Measurements from ENCODE around the gene LGALS8. TPM values are rescaled to one million over a fixed set of nuclear protein-coding genes. Genes with fewer than 3 reads are reported as not detected.
"Not testable (repeated sequence)": the region's sequence is repeated elsewhere in the genome, so short reads cannot be mapped to it uniquely, and the experiment has no call there.

The LGALS8 gene
- total RNA-seq, 2 donors from 2014 or later: 70.1 to 96.9 TPM

DNA sequence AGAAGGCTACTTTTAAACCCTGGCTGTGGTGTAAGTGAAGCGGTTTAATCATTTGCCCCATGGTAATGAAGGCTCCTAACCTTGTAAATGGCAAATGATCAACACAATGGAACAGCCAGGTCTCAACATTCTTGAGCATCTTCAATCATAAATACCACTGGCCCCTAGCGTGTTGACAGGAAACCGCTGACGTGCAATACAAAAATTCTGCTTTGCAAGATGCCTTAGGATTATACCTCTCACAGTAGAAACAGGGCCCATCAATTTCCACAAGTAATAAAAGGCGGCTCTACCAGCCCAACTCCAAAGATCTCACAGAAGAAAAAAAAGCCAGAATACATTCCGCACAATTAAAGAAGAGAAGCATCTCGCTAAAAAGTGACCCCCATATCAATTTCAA lies 32.8 kb downstream of the LGALS8 start:
- Mint-ChIP-seq H3K4me1 (ENCODE audit: low read depth) (no peaks in the 10 kb centered on the region), H3K27me3 (ENCODE audit: low read depth) (no peaks in the 10 kb centered on the region), H3K4me3 (no peak overlapping the region), H3K36me3 (ENCODE audit: insufficient read depth in 2 of 2) (peaks cover 1 to 37% of the 10 kb centered on the region in 2 donors), H3K27ac (no peak overlapping the region), H3K9me3 (no peaks in the 10 kb centered on the region)
- no peak for ATAC-seq (replicated peaks in 1 of 2)
- DNase-seq: no peak

DNA sequence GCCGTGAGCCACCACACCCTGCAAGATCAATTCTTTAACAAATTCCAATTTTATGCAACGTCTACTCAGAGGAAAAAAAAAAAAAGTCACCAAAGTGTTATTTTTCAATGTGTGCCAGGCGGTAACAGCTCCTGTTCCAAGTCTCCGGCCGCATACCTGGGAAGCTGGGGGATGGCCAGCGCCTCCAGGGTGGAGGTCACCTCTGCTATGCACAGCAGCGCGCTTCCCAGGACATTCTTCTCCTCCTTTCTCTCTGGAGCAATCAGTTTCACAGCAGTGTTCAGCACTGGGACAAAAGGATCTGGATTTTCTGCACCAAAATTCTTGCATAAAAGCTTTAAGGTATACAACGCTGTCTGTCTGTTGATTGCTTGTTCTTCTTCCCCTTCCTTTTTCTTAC lies 34.3 kb downstream of the LGALS8 start:
- H3K36me3 Mint-ChIP-seq (ENCODE audit: insufficient read depth in 2 of 2): peaks cover 1 to 40% of the 10 kb centered on the region in 2 donors
- ATAC-seq (replicated peaks in 1 of 2) (no peak), DNase-seq (no peak)
- no peaks in the 10 kb centered on the region for H3K27me3 Mint-ChIP-seq (ENCODE audit: low read depth)
- H3K9me3 Mint-ChIP-seq: no peaks in the 10 kb centered on the region
- H3K4me3 Mint-ChIP-seq: no peak overlapping the region
- no peaks in the 10 kb centered on the region for H3K4me1 Mint-ChIP-seq (ENCODE audit: low read depth)
- no peak overlapping the region for H3K27ac Mint-ChIP-seq

DNA sequence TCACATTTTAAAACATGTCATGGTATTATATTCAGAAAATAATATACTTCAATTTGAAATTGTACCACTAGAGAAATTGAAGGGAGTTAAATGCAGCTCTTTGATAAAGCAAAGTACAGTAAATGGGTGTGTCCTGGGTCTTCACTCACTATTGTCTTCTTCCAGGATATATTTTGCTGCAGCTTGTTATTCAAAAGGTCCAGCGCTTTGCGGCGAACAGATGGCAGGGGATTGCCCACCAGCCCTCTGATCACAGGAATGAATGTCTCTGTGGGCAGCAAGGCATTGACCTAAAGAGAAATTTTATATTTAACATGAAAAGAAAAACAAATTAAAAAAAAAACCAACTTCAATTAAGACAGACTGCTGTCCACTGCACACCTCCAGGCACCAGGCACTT lies 35.1 kb downstream of the LGALS8 start:
- H3K9me3 Mint-ChIP-seq: no peaks in the 10 kb centered on the region
- DNase-seq: no peak
- no peak overlapping the region for H3K27ac Mint-ChIP-seq
- no peak overlapping the region for H3K4me3 Mint-ChIP-seq
- no peaks in the 10 kb centered on the region for H3K4me1 Mint-ChIP-seq (ENCODE audit: low read depth)
- no peaks in the 10 kb centered on the region for H3K27me3 Mint-ChIP-seq (ENCODE audit: low read depth)
- H3K36me3 Mint-ChIP-seq (ENCODE audit: insufficient read depth in 2 of 2): peaks cover 1 to 41% of the 10 kb centered on the region in 2 donors
- no peak for ATAC-seq (replicated peaks in 1 of 2)

DNA sequence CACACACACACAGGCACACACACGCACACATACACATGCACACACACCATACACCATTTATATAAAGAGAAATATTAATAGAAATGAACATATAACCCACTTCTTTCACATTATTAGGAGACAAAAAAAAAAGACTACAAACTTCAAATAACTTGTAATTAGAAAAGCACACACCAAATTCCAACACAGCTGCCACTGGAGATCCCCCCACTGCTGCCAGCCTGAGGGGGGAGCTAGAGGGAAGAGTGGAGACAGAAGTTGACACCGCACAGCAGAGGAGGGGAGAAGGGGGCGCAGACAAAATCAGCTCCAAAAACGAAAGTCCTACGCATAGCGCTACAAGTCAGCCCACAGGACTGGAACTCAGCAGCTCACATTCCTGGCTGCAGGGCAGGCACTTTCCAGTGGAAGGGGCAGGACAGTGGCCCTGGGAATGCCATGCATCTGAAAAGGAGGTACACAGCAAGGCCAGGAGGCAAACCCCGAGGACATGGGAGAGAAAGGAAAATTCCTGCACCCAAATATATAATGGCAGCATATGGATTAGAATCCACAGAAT lies 36.5 kb downstream of the LGALS8 start:
- no peaks in the 10 kb centered on the region for H3K4me1 Mint-ChIP-seq (ENCODE audit: low read depth)
- DNase-seq (no peak), ATAC-seq (replicated peaks in 1 of 2) (no peak)
- no peaks in the 10 kb centered on the region for H3K9me3 Mint-ChIP-seq
- H3K27ac Mint-ChIP-seq: no peak overlapping the region
- H3K4me3 Mint-ChIP-seq: no peak overlapping the region
- H3K27me3 Mint-ChIP-seq (ENCODE audit: low read depth): no peaks in the 10 kb centered on the region
- peaks cover 5 to 37% of the 10 kb centered on the region in 2 donors for H3K36me3 Mint-ChIP-seq (ENCODE audit: insufficient read depth in 2 of 2)

DNA sequence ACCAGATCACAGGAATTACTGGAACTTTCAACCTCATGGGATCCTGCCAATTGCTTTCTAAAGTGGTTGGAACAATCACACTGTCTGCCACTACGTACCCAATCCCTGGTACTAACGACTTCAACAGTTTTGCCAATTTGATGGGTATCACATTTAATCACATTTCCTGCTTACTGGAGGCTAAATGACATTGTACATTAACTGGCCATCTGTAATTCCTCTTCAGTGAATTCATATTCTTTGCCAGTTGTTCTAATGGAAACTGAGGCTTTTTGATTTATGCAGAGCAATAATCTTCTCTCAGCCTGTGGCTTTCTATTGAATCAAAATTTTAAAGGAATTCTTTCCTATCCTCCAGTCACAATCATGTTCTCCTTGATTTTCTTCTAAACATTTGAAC lies 38.2 kb downstream of the LGALS8 start:
- H3K27ac Mint-ChIP-seq: peak overlapping the region; percentile 76
- ATAC-seq (replicated peaks in 1 of 2) (no peak), DNase-seq (no peak)
- H3K9me3 Mint-ChIP-seq: no peaks in the 10 kb centered on the region
- H3K36me3 Mint-ChIP-seq (ENCODE audit: insufficient read depth in 2 of 2): peaks cover 10 to 39% of the 10 kb centered on the region in 2 donors
- H3K4me3 Mint-ChIP-seq: no peak overlapping the region
- H3K4me1 Mint-ChIP-seq (ENCODE audit: low read depth): no peaks in the 10 kb centered on the region
- H3K27me3 Mint-ChIP-seq (ENCODE audit: low read depth): no peaks in the 10 kb centered on the region

DNA sequence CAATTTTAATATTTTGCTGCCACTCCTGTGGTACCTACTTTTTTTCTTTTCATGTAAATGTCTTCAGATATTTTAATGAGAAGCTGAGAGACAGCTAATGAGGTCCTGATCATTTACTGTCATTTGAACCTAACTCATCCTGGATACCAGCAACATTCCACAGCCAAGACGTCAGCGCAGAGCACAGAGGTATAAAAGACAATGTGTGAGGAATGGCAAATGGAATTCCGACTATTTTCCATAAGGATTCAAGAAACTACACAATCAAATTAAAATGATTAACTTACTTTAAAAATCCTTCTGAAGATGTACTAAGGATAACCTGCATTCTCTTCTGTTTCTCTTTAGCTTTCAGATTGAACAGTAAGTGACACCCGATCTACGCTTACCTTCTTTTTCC lies 41.7 kb downstream of the LGALS8 start:
- Mint-ChIP-seq H3K4me1 (ENCODE audit: low read depth) (no peaks in the 10 kb centered on the region), H3K9me3 (no peaks in the 10 kb centered on the region), H3K4me3 (no peak overlapping the region), H3K27me3 (ENCODE audit: low read depth) (no peaks in the 10 kb centered on the region), H3K27ac (peak overlapping the region; percentile 40), H3K36me3 (ENCODE audit: insufficient read depth in 2 of 2) (peaks cover 12 to 37% of the 10 kb centered on the region in 2 donors)
- ATAC-seq (replicated peaks in 1 of 2) (no peak), DNase-seq (no peak)

DNA sequence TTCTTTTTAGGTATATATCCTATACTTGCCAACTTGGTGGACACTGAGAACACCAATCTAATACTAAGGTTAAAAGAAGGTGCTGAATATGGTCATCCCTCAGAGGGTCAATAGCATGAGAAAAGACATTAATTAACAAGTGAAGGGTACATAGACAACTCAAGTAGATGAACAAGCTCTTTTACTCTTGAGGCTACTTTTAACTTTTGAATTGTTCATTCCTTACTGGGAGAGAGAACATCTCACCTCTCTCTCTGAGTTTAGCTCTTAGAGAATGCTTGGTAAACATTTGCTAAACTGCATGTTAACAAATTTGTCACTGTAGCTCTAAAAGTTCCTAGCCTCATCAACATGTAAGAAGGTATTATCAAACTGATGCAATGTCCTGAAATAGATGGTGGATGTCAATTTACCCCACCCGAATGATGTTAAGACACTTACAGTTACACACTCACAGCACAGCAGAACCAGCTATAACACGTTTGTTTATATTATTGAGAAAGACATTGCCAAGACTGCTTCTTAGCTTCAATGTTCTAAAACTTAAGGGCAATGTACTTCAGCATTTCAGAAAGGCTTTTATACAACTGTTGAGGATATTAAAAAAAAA lies 44.6 kb downstream of the LGALS8 start:
- no peak for DNase-seq
- Mint-ChIP-seq H3K4me1 (ENCODE audit: low read depth) (no peaks in the 10 kb centered on the region), H3K9me3 (no peaks in the 10 kb centered on the region), H3K27ac (peak overlapping the region; percentile 95), H3K4me3 (no peak overlapping the region), H3K36me3 (ENCODE audit: insufficient read depth in 2 of 2) (peaks cover 16 to 35% of the 10 kb centered on the region in 2 donors), H3K27me3 (ENCODE audit: low read depth) (no peaks in the 10 kb centered on the region)
- peak; percentile 27 to 33 for ATAC-seq (replicated peaks in 1 of 2)

DNA sequence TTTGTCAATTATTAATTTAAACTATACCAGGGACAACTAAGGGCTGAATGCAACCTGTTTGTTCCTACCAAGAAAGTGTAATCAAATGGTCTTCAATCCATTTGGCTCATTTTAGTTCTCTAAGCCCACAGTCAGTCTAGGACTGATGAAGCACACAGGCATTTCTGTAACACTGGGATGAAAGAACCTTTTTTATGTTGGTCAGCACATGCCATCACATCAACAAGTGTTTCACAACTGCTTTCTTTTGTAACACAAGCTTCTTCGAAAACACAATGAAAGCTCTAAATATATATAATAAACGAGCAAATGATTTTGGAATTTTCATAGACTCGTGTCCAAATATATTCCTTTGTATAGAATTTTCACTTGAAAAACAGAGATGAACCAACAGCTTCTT lies 51.7 kb downstream of the LGALS8 start:
- Mint-ChIP-seq H3K4me3 (no peak overlapping the region), H3K9me3 (no peaks in the 10 kb centered on the region), H3K27ac (peak overlapping the region; percentile 28), H3K27me3 (ENCODE audit: low read depth) (no peaks in the 10 kb centered on the region), H3K36me3 (ENCODE audit: insufficient read depth in 2 of 2) (peaks cover 7 to 33% of the 10 kb centered on the region in 2 donors), H3K4me1 (ENCODE audit: low read depth) (no peaks in the 10 kb centered on the region)
- ATAC-seq (replicated peaks in 1 of 2) (no peak), DNase-seq (no peak)

DNA sequence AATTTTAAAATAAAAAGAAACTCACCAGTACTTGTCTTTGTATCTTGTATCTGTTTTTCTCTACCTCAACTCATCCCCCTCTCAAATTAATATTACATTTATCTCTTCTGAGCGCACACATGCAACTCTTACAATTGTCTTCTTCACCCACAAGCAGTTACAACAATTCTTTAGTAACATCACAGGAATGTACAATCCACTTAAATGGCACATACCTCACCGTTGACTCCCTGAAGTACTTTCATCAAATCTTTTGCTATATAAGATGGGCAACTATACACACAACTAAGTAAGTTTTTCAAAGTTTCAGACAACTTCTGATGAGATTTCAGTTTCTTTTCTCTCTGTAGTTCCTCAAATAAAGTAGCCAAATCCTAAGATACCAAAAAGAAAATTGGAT lies 52.2 kb downstream of the LGALS8 start:
- H3K27me3 Mint-ChIP-seq (ENCODE audit: low read depth): no peaks in the 10 kb centered on the region
- peaks cover 7 to 32% of the 10 kb centered on the region in 2 donors for H3K36me3 Mint-ChIP-seq (ENCODE audit: insufficient read depth in 2 of 2)
- H3K4me3 Mint-ChIP-seq: no peak overlapping the region
- ATAC-seq (replicated peaks in 1 of 2): no peak
- DNase-seq: no peak
- no peaks in the 10 kb centered on the region for H3K4me1 Mint-ChIP-seq (ENCODE audit: low read depth)
- H3K27ac Mint-ChIP-seq: peak overlapping the region; percentile 83
- H3K9me3 Mint-ChIP-seq: no peaks in the 10 kb centered on the region

DNA sequence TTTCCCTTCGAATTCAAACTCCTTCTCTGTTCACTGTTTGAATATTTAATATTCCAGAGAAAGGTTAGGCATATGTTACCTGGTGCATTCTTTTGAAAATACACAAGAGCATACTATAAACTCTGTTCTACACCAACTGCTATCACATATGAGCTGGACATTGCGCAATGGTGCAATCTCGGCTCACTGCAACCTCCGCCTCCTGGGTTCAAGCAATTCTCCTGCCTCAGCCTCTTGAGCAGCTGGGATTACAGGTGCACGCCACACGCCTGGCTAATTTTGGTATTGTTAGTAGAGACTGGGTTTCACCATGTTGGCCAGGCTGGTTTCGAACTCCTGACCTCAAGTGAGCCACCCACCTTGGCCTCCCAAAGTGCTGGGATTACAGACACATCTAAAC lies 53.3 kb downstream of the LGALS8 start:
- not testable (repeated sequence) for H3K27ac Mint-ChIP-seq; DNase-seq; H3K4me3 Mint-ChIP-seq; H3K27me3 Mint-ChIP-seq (ENCODE audit: low read depth); ATAC-seq (replicated peaks in 1 of 2); H3K9me3 Mint-ChIP-seq; H3K4me1 Mint-ChIP-seq (ENCODE audit: low read depth)
- peaks cover 6 to 29% of the 10 kb centered on the region in 2 donors for H3K36me3 Mint-ChIP-seq (ENCODE audit: insufficient read depth in 2 of 2)

DNA sequence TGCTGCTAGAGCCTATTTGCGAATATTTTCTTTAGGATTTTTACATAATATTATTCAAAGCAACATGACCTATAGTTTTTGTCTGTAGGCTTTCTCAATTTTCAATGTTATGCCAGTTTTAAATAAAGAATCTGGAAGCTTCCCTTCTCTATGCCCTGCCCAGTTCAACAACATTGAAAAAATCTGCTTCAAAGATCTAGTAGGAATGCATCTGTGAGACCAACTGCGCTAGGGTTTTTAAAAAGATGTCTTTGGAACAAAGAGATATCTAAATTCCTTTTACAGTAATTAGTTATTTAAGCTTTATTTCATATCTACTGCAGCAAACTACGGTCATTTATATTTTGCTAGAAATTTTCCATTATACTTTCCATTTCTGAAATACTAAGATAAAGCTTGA lies 54.9 kb downstream of the LGALS8 start:
- DNase-seq (no peak), ATAC-seq (replicated peaks in 1 of 2) (no peak)
- Mint-ChIP-seq H3K36me3 (ENCODE audit: insufficient read depth in 2 of 2) (peaks cover 2 to 27% of the 10 kb centered on the region in 2 donors), H3K4me1 (ENCODE audit: low read depth) (no peaks in the 10 kb centered on the region), H3K9me3 (no peaks in the 10 kb centered on the region), H3K4me3 (no peak overlapping the region), H3K27me3 (ENCODE audit: low read depth) (no peaks in the 10 kb centered on the region), H3K27ac (no peak overlapping the region)

DNA sequence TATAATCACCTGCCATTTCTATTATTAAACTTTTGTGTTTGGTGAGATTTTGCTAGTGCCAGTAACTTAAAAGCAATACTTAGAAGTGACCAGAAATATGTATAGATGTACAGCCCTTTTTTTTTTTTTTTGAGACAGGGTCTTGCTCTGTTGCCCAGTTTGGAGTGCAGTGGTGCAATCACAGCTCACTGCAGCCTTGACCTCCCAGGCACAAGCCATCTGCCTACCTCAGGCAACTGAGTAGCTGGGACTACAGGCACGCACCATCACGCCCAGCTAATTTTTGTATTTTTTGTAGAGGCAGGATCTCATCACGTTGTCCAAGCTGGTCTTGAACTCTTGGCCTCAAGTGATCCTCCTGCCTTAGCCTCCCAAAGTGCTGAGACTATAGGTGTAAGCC lies 56.6 kb downstream of the LGALS8 start:
- not testable (repeated sequence) for H3K4me3 Mint-ChIP-seq; DNase-seq; ATAC-seq (replicated peaks in 1 of 2); H3K4me1 Mint-ChIP-seq (ENCODE audit: low read depth); H3K27ac Mint-ChIP-seq; H3K27me3 Mint-ChIP-seq (ENCODE audit: low read depth); H3K9me3 Mint-ChIP-seq
- H3K36me3 Mint-ChIP-seq (ENCODE audit: insufficient read depth in 2 of 2): peaks cover 4 to 25% of the 10 kb centered on the region in 2 donors

DNA sequence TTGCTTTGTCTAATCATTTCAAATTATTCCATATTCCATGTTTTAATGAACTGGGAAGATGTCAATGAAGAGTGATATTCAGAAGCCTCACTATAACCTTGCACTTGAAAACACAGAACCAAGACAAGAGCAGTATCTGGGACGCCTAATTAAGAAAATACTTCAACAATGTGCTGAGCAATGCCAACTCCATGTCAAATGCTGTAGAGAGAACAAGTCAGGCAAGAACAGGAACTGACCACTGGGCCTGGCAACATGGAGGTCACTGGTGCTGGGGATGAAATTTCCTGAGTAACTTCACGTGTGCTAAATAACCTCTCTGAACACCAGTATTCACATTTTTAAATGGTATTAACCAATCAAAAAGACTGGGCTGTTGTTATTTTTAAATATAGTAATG lies 57.7 kb downstream of the LGALS8 start:
- H3K4me3 Mint-ChIP-seq: no peak overlapping the region
- H3K27me3 Mint-ChIP-seq (ENCODE audit: low read depth): no peaks in the 10 kb centered on the region
- ATAC-seq (replicated peaks in 1 of 2) (no peak), DNase-seq (no peak)
- peaks cover 3 to 25% of the 10 kb centered on the region in 2 donors for H3K36me3 Mint-ChIP-seq (ENCODE audit: insufficient read depth in 2 of 2)
- H3K4me1 Mint-ChIP-seq (ENCODE audit: low read depth): no peaks in the 10 kb centered on the region
- H3K9me3 Mint-ChIP-seq: no peaks in the 10 kb centered on the region
- H3K27ac Mint-ChIP-seq: no peak overlapping the region

DNA sequence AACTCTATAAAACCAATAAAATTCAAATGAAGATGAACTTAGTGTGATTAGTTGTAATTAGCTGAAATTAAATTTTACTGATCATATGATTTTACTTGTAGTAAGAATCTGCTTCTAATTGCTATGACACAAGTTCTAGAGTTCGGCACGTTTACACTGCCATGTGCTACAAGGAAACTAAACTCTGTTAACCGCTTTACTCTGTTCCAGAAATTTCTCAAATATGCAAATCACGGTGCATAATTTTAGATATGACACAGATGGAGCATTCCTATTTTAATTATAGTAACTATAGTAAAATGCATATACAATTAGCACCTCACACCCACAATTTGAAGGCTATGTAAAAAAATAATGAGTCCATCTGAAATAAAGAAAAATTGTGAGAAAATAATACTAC lies 65.7 kb downstream of the LGALS8 start:
- DNase-seq (no peak), ATAC-seq (replicated peaks in 1 of 2) (no peak)
- H3K27ac Mint-ChIP-seq: no peak overlapping the region
- no peaks in the 10 kb centered on the region for H3K9me3 Mint-ChIP-seq
- no peak overlapping the region for H3K4me3 Mint-ChIP-seq
- H3K36me3 Mint-ChIP-seq (ENCODE audit: insufficient read depth in 2 of 2): peaks cover 3 to 37% of the 10 kb centered on the region in 2 donors
- peaks cover 19% of the 10 kb centered on the region for H3K4me1 Mint-ChIP-seq (ENCODE audit: low read depth)
- H3K27me3 Mint-ChIP-seq (ENCODE audit: low read depth): no peaks in the 10 kb centered on the region
